Immature natural killer cell (primary cell): Measurements from ENCODE around the gene ZNF277. TPM values are rescaled to one million over a fixed set of nuclear protein-coding genes. Genes with fewer than 3 reads are reported as not detected.
"Not testable (repeated sequence)": the region's sequence is repeated elsewhere in the genome, so short reads cannot be mapped to it uniquely, and the experiment has no call there.

Experiments
- DNase-seq, 3 donors: peaks; one replicate each; pipeline ENCODE4 v3.0.0; 2022; ENCODE audit warnings: mixed read lengths in 1 of 3
- H3K27ac Mint-ChIP-seq, 6 donors: one replicate each; pipeline ENCODE4 v1.8.0; 2020; ENCODE audit warnings: mixed read lengths in 6 of 6, mild to moderate bottlenecking in 5 of 6, inconsistent platforms in 4 of 6, moderate library complexity in 3 of 6
- H3K27me3 Mint-ChIP-seq, 3 donors: one replicate each; pipeline ENCODE4 v1.8.0; 2020 to 2021; ENCODE audit warnings: low read depth in 3 of 3, mild to moderate bottlenecking in 3 of 3, mixed read lengths in 3 of 3, moderate library complexity in 3 of 3, inconsistent platforms in 1 of 3
- H3K36me3 Mint-ChIP-seq, 3 donors: one replicate each; pipeline ENCODE4 v1.8.0; 2020; ENCODE audit warnings: mixed read lengths in 3 of 3, inconsistent platforms in 2 of 3, mild to moderate bottlenecking in 2 of 3
- H3K4me1 Mint-ChIP-seq, 2 donors: one replicate each; pipeline ENCODE4 v1.8.0; 2020; ENCODE audit warnings: inconsistent platforms in 2 of 2, mild to moderate bottlenecking in 2 of 2, mixed read lengths in 2 of 2, moderate library complexity in 1 of 2
- H3K4me3 Mint-ChIP-seq, 5 donors: one replicate each; pipeline ENCODE4 v1.8.0; 2020; ENCODE audit warnings: mild to moderate bottlenecking in 5 of 5, mixed read lengths in 5 of 5, inconsistent platforms in 3 of 5, moderate library complexity in 3 of 5
- H3K9me3 Mint-ChIP-seq, 6 donors: one replicate each; pipeline ENCODE4 v1.8.0; 2020; ENCODE audit warnings: mild to moderate bottlenecking in 6 of 6, mixed read lengths in 6 of 6, inconsistent platforms in 4 of 6, moderate library complexity in 3 of 6
- polyA plus RNA-seq, 3 donors: library from polyadenylated mRNA; unstranded; fragments of 300-500 nt; fragmentation: Illumina TruSeq; gene quantifications; one replicate each; pipeline ENCODE4 v1.2.3, GENCODE V29; 2021

ZNF277 gene
- polyA plus RNA-seq, 3 donors from 2014 or later = 8.3 to 17.7 (median 15.5) TPM

DNA sequence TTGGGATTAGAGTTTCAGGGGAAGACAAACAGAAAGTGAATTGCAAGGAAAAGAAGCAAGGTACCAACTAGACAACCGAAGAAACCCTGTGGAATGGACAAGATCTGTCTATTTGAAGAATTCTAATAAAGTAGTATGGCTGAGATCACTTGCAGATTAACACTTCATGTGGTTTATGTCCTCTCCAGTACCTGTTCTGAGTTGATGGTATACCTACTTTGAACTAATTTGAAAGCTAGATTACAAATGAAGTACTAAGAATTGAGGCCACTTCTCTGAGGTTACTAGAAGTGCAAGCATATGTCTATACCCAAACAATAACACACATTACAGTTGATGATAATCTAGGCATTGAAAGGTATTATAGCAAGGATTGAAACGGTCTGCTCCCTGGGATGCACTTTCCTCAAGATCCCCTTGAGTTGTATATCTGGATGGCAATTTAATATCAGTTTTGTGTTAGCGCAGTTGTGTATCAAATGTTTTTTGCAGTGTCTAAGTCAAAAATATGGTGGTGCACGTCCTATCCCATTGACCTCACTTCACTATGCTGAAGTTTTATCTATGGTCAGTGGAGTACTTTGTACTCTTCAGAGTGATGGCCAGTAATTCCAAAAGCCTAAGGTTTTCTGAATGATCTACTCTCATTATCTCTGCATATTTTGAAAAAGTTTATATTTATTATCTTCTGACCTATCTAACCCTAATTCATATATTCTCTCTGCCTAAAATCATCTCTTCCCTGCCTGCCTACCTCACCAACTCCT, 25.9 kb downstream of the ZNF277 start:
- Mint-ChIP-seq H3K9me3 (peaks cover 0 to 7% (median 0%) of the 10 kb centered on the region in 6 donors), H3K4me1 (peaks cover 35 to 73% of the 10 kb centered on the region in 2 donors), H3K36me3 (peaks cover 0 to 3% (median 2%) of the 10 kb centered on the region in 3 donors), H3K27me3 (peaks cover 0 to 3% (median 0%) of the 10 kb centered on the region in 3 donors), H3K4me3 (no peak overlapping the region), H3K27ac (no peak overlapping the region)
- DNase-seq = no peak

GRCh38 chr7:112233048-112233697, 26.7 kb downstream of the ZNF277 start:
- Mint-ChIP-seq H3K36me3 (peaks cover 0 to 3% (median 3%) of the 10 kb centered on the region in 3 donors), H3K9me3 (peaks cover 0 to 7% (median 0%) of the 10 kb centered on the region in 6 donors), H3K4me1 (peaks cover 36 to 73% of the 10 kb centered on the region in 2 donors), H3K27me3 (peaks cover 0 to 3% (median 0%) of the 10 kb centered on the region in 3 donors), H3K27ac (no peak overlapping the region), H3K4me3 (no peak overlapping the region)
- no peak for DNase-seq

GRCh38 chr7:112234147-112234546, 27.7 kb downstream of the ZNF277 start:
- peaks cover 0 to 3% (median 0%) of the 10 kb centered on the region in 3 donors for H3K27me3 Mint-ChIP-seq

GRCh38 chr7:112236597-112236996, 30.1 kb downstream of the ZNF277 start:
- peaks cover 12 to 44% of the 10 kb centered on the region in 2 donors for H3K4me1 Mint-ChIP-seq
- H3K9me3 Mint-ChIP-seq = peaks cover 0 to 7% (median 0%) of the 10 kb centered on the region in 6 donors
- peaks cover 3 to 16% (median 13%) of the 10 kb centered on the region in 3 donors for H3K36me3 Mint-ChIP-seq
- no peaks in the 10 kb centered on the region for H3K27me3 Mint-ChIP-seq
- H3K4me3 Mint-ChIP-seq = no peak overlapping the region
- DNase-seq = no peak
- H3K27ac Mint-ChIP-seq = no peak overlapping the region

More at GRCh38 chr7:112234147-112234546, 27.7 kb downstream of the ZNF277 start:
- no peak for DNase-seq
- Mint-ChIP-seq H3K27ac (no peak overlapping the region), H3K36me3 (peaks cover 0 to 3% (median 3%) of the 10 kb centered on the region in 3 donors), H3K4me3 (no peak overlapping the region), H3K9me3 (peaks cover 0 to 7% (median 0%) of the 10 kb centered on the region in 6 donors), H3K4me1 (peaks cover 33 to 66% of the 10 kb centered on the region in 2 donors)

GRCh38 chr7:112238330-112238729, 31.8 kb downstream of the ZNF277 start:
- no peaks in the 10 kb centered on the region for H3K27me3 Mint-ChIP-seq
- H3K4me3 Mint-ChIP-seq = no peak overlapping the region
- H3K27ac Mint-ChIP-seq = no peak overlapping the region
- peaks cover 0 to 7% (median 0%) of the 10 kb centered on the region in 6 donors for H3K9me3 Mint-ChIP-seq
- peaks cover 9 to 28% of the 10 kb centered on the region in 2 donors for H3K4me1 Mint-ChIP-seq
- no peak for DNase-seq
- peaks cover 3 to 16% (median 13%) of the 10 kb centered on the region in 3 donors for H3K36me3 Mint-ChIP-seq

- DNase-seq = no peak
- Mint-ChIP-seq H3K4me3 (no peak overlapping the region), H3K9me3 (peaks cover 0 to 7% (median 0%) of the 10 kb centered on the region in 6 donors), H3K36me3 (peaks cover 3 to 16% (median 13%) of the 10 kb centered on the region in 3 donors), H3K27ac (no peak overlapping the region), H3K4me1 (peaks cover 7 to 21% of the 10 kb centered on the region in 2 donors), H3K27me3 (no peaks in the 10 kb centered on the region)
Observed at GRCh38 chr7:112238852-112239610, 32.5 kb downstream of the ZNF277 start.

- peaks cover 0 to 2% (median 0%) of the 10 kb centered on the region in 6 donors for H3K9me3 Mint-ChIP-seq
- H3K27me3 Mint-ChIP-seq = no peaks in the 10 kb centered on the region
- H3K36me3 Mint-ChIP-seq = peaks cover 0 to 4% (median 0%) of the 10 kb centered on the region in 3 donors
- no peak overlapping the region for H3K27ac Mint-ChIP-seq
- DNase-seq = no peak
- peaks cover 8 to 37% of the 10 kb centered on the region in 2 donors for H3K4me1 Mint-ChIP-seq
- no peak overlapping the region for H3K4me3 Mint-ChIP-seq
Observed at GRCh38 chr7:112248598-112248997, 42.1 kb downstream of the ZNF277 start.

GRCh38 chr7:112249967-112250366, 43.5 kb downstream of the ZNF277 start:
- not testable (repeated sequence) for H3K27ac Mint-ChIP-seq, H3K27me3 Mint-ChIP-seq, DNase-seq, H3K4me3 Mint-ChIP-seq, H3K36me3 Mint-ChIP-seq, H3K9me3 Mint-ChIP-seq
- peaks cover 18 to 51% of the 10 kb centered on the region in 2 donors for H3K4me1 Mint-ChIP-seq

DNA sequence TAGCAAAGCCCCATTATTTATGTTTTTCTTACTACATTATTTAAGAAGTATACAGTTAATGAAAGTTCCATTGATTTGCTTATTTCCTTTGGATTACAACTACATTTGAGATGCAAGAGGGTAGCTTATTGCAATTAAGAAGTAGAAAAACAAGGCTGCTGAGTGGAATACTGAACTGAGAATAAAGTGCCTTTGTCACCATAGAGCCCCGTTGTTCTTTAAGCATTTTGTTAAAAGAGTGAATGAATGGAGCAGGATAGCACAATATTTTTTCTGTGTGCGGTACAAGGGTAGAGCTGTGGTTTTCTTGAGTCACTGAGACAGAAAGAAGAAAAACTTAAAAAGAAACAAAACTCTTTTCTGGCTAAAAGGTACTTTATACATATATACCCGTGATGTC, 45.6 kb downstream of the ZNF277 start:
- no peaks in the 10 kb centered on the region for H3K27me3 Mint-ChIP-seq
- H3K36me3 Mint-ChIP-seq = peaks cover 0 to 2% (median 0%) of the 10 kb centered on the region in 3 donors
- H3K4me3 Mint-ChIP-seq = no peak overlapping the region
- peaks cover 0 to 2% (median 0%) of the 10 kb centered on the region in 6 donors for H3K9me3 Mint-ChIP-seq
- DNase-seq = no peak
- no peak overlapping the region for H3K27ac Mint-ChIP-seq
- H3K4me1 Mint-ChIP-seq = peaks cover 26 to 55% of the 10 kb centered on the region in 2 donors

GRCh38 chr7:112252691-112253090, 46.2 kb downstream of the ZNF277 start:
- Mint-ChIP-seq H3K4me3 (no peak overlapping the region), H3K27me3 (no peaks in the 10 kb centered on the region), H3K27ac (no peak overlapping the region), H3K9me3 (peaks cover 0 to 2% (median 0%) of the 10 kb centered on the region in 6 donors), H3K4me1 (peaks cover 26 to 55% of the 10 kb centered on the region in 2 donors), H3K36me3 (no peaks in the 10 kb centered on the region)
- no peak for DNase-seq

- no peak for DNase-seq
- peaks cover 0 to 2% (median 0%) of the 10 kb centered on the region in 6 donors for H3K9me3 Mint-ChIP-seq
- no peaks in the 10 kb centered on the region for H3K27me3 Mint-ChIP-seq
- H3K4me3 Mint-ChIP-seq = no peak overlapping the region
- no peaks in the 10 kb centered on the region for H3K36me3 Mint-ChIP-seq
- peaks cover 26 to 61% of the 10 kb centered on the region in 2 donors for H3K4me1 Mint-ChIP-seq
- no peak overlapping the region for H3K27ac Mint-ChIP-seq
Observed at GRCh38 chr7:112254156-112254555, 47.7 kb downstream of the ZNF277 start.

DNA sequence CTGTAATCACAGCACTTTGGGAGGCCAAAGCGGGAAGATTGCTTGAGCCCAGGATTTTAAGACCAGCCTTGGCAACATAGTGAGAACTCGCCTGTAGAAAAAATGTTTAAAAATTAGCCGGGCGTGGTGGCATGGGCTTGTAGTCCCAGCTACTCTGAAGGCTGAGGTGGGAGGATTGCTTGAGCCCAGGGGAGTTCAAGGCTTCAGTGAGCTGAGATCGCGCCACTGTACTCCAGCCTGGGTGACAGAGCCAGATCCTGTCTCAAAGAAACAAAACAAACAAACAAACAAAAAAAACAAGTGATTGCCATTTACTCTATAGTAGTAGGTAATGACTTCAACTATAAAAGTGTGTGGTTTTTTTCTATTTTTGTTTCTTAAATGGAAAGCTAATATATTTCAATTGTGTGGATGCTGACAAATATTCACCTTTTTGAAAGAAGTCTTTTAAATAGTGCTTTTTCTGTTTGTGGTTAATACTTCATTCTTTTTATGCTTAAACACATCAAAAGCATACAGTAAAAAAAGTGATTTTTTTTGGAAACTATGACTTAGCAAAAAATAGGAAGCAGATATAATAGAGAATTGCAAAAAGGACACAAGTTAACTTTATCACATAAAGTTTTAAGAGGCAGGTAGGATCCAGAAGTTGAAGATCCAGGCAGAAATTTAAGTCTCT, 48.4 kb downstream of the ZNF277 start:
- Mint-ChIP-seq H3K36me3 (no peaks in the 10 kb centered on the region), H3K27ac (no peak overlapping the region), H3K27me3 (no peaks in the 10 kb centered on the region), H3K4me1 (peaks cover 27 to 68% of the 10 kb centered on the region in 2 donors), H3K9me3 (no peaks in the 10 kb centered on the region), H3K4me3 (no peak overlapping the region)
- DNase-seq = no peak

DNA sequence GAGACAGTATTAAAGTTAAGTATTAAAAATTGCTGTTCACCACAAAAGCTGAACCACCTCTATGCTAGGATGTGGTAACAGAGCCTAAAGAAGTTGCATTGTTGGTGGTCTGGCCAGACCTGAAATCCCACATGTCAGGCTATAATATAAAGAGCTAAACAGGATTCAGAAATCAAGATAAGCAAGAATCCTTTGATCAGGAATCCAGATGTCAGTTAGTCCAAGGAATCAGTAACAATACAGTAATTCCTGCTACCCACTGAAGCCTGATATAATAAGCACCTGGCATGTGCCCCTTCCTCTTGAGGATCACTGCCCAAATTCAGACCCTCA, 48.9 kb downstream of the ZNF277 start:
- Mint-ChIP-seq H3K4me3 (no peak overlapping the region), H3K27ac (no peak overlapping the region), H3K27me3 (no peaks in the 10 kb centered on the region), H3K4me1 (peaks cover 27 to 69% of the 10 kb centered on the region in 2 donors), H3K36me3 (no peaks in the 10 kb centered on the region), H3K9me3 (no peaks in the 10 kb centered on the region)
- DNase-seq = no peak
